GM19463 (cell line): Measurements from ENCODE around the gene BMAL1.

Source experiments
- ATAC-seq: cut with Tn5 transposase; IDR thresholded peaks from one replicate; pipeline ENCODE4 v1.9.1; 2021; ENCODE audit warnings: mild to moderate bottlenecking, moderate library complexity; ENCODE audit not compliant: unreplicated experiment

The BMAL1 gene

DNA sequence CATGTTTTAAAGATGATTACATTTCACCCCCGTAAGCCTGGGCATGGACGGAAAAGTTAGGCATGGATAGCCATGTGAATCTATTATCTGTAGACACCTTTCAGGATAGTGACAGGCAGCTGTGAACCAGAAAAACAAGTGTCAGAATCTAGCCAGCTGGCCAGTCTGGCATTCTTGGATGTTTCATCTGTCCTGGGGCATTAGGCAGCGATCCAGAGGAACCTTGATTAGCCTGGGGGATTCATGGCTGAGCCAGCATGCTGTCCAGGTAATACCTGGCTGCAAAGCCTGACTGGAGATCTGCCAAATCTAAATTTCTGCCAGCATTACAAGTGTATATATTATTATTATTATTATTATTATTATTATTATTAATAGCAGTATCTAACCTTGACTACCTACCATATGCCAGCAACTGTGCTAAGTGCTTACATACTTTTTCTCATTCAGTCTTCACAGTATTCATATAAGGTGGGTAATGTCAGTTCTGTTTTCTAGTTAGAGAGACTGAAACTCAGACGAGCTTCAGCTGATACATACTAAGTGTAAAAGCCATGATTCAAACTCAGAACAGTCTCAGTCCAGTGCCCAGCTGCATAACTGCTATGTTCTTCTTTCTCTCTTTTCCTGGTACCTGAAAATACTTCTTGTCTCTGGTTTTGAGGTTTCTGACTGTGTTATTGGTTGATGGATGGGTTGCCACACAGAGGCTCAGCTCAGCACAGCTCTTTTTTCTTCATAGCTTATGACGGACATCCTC lies 12.8 kb downstream of the BMAL1 start:
- ATAC-seq: no peak

- ATAC-seq: no peak
These were observed 13.8 kb downstream of the BMAL1 start for GRCh38 chr11:13291361-13291760.

GRCh38 chr11:13291800-13292199 lies 14.2 kb downstream of the BMAL1 start:
- ATAC-seq: no peak

- ATAC-seq: no peak
These were observed 15.4 kb downstream of the BMAL1 start for GRCh38 chr11:13292970-13293369.

DNA sequence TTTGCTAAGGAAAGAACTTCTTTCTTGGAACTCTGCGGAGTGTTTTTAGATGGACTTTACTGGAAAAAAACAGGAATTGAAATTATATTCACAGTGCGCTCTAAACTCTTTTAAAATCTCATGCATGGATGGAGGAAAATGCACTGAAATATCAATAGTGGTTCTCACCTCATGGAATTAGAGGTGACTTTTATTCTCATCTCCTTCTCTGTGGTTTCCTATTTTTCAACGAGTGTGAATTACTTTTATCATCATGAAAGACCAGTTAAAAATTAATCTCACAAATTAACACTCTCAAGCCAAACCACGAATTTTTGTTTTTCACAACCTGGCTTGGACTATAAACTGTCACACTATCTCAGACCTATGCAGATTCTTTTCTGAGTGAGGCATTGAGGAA lies 16.6 kb downstream of the BMAL1 start:
- ATAC-seq: no peak

DNA sequence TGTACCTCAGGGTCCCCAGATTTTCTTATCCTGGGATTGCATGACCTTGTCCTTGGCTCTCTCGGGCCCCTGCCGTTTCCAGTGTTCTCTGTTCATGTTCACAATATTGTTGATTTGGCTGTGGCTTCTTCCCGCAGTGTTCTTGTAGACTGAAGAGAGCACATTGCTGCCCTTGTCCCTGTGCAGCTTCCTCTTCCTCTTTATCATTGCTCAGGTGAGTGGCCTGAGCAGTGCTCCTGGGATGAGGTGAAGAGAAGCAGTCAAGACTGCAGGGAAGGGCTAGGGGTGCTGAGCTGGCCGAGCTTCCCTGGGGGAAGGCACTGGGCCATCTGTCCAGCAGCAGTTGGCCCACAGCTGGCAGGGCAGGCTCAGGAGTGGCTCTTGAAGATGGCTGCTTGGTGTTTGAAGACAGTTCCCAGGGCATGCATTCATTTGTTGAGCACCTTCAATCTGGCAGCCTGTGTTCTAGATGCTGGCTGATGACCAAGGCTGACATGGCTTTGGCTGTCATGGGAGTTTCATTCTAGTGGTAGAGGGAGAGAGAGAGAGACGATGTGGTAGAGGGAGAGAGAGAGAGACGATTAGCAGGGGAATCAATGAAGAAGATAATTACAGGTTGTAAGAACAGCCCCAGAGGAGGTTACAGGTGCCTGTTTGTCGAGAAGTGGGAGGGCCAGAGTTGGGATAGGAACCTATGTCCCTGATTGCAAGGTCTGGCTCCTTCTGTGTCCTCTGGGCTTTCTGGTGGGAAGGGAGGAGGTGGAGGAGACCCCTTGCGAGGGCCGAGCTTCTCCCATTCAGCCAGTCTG lies 17.4 kb downstream of the BMAL1 start:
- no peak for ATAC-seq

DNA sequence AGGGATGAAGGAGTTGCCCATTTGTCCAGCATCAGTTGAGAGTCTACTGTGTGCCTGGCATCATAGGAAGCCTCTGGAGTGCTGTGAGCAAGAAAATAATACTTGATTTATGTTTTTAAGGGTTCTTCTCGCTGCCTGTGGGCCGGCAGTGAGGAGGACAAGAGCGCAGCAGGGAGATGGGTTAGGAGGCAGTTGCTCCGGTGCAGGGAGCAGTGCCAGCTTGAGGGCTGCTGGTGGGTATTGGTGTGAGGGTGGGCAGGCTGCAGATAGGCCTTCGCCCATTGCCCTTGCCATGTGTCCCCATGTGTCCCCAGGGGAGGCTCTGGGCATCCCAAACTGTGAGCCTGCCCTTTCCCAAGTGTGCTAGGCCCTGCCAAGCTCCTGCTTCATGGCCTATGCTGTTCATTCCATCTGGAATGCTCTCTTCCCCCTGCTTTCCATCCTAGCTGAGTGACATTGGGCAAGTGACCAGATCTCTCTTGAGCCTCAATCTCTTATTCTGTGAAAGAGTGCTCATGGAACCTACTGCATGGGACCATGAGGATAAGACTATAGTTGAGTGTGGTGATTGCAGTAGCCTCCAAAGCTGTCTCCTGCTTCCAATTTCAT lies 19.8 kb downstream of the BMAL1 start:
- no peak for ATAC-seq

DNA sequence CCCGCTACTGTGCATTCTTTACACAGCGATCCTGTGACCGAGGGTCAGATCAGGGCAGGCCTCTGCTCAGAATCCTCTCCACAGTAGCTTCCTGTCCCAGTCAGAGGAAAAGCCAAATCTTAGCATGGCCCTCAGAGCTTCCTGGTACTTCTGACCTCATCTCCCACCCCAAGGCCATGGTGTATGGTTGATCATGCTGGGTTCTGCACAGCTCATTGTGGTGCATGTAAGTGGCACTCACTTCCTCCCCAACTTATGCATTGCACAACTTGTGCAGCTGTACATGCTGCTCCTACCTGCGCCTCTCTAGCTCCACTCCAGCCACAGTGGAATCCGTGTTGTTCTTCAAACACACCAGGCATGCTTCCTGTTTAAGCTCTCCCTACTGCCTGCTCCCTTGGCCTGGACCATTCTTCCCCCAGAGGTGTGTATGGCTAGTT lies 20.3 kb downstream of the BMAL1 start:
- no peak for ATAC-seq

DNA sequence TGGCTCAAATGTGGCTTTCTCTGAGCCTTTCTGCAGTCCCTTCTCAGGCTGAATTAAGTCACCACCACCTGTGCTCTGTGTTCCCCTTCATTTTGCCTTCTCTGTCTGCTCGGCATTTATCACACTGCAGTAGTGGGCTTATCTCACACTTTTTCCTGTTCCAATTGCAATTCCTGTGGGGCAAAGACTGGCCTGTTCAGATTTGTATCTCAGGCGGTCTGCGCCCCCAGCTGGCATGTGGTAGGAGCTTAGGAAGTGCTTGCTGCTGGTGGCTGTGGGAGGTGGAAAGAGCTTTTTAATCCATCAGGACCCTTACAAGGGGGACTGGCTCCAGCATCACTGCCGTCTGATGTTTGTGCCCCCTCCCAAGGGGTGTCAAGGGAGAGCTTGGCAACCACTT lies 21.2 kb downstream of the BMAL1 start:
- ATAC-seq: no peak

- ATAC-seq: no peak
These were observed 23.9 kb downstream of the BMAL1 start for GRCh38 chr11:13301522-13301921.

- ATAC-seq: no peak
These were observed 24.9 kb downstream of the BMAL1 start for GRCh38 chr11:13302420-13302958.

GRCh38 chr11:13303668-13304649 lies 26.4 kb downstream of the BMAL1 start:
- ATAC-seq: no peak

DNA sequence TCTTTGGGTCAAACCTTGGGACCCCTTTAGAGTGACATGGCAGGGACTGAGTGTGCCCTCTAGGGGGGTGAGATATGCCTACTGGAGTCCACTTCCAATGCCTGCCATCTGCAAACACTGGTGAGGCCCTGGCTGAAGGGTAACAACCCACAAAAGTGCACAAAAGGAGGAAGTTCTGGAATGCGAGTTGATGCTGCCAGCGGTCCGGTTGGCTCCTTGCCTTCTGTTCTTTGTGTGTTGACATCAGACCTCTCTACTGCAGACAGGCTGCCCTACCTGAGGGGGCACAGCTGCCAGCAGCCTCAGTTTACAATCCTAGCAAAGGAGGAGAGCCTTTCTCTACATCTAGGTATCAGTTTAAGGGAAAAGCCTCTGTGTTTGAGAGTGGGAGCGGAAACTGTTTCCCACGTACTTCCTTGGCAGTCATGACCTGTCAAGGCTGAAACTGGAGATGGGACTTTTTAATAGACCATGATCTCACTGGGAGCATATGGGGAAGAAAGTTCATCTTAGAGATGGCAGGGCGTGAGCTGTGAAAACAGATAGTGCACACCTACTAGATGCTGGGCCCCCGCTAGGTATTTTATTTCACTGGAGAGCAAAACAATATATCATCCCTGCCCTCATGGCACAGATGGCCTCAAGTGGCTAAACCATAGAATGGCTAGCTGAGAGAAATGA lies 27.2 kb downstream of the BMAL1 start:
- ATAC-seq: no peak

DNA sequence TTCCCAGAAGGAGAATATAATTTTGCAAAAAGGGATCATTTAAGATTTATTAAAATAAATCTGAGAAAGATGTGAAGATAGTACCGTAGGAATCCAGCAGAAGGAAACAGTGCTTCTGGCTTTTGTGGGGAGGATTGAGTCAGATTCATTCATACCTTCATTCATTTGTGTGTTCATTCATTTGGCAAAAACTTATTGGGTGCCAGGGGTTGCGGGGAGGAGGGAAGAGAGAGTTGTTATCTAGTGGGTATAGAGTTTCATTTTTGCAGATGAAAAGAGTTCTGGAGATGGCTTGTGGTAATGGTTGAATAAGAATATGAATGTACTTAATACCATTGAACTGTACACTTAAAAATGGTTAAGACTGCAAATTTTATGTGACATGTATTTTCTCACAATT lies 31.1 kb downstream of the BMAL1 start:
- ATAC-seq: no peak

- ATAC-seq: no peak
These were observed 31.6 kb downstream of the BMAL1 start for GRCh38 chr11:13309156-13309555.

DNA sequence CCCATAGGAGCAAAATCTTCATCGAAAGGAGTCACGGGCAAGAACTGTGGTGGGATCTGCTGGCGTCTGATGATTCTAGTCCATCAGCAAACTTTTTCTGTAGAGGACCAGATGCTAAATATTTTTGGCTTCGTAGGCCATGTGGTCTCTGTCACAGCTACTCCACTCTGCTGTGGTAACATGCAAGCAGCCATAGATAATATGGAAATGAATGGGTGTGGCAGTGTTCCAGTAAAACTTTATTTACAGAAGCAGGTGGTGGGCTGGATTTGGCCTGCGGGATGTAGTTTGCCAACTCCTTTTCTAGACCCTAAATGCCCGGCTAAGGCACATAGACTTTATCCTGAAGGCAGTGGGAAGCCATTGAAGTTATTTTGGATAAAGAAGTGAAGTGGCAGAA lies 32.9 kb downstream of the BMAL1 start:
- ATAC-seq: no peak

GRCh38 chr11:13311570-13311969 lies 34.0 kb downstream of the BMAL1 start:
- no peak for ATAC-seq

GRCh38 chr11:13313005-13313819 lies 35.6 kb downstream of the BMAL1 start:
- ATAC-seq: no peak
